HG02884 (cell line): Measurements from ENCODE around the gene NPC1.

ENCODE experiments used
- ATAC-seq: cut with Tn5 transposase; IDR thresholded peaks from one replicate; pipeline ENCODE4 v1.9.1; 2021; ENCODE audit warnings: mild to moderate bottlenecking, moderate library complexity; ENCODE audit not compliant: unreplicated experiment

The NPC1 gene

DNA sequence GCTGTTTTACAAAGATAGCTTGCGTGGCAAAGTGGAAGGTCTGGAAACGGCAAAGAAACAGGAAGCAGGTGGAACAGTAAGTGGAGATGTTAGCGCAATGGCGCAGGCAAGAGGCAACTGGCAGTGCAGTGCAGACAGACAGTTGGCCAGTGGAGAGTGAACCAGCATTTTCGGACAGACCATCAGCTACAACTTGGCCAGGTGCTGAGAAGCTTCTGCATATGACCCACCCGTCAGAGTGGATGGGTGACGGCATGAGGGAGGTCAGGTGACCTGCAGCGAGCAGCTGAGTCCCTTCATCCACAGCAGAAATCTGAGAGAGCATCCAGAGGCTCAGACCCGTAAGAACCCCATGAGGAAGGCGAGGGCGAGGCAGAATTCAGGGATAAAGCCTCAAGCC lies 33.8 kb downstream of the NPC1 start:
- ATAC-seq, result no peak

GRCh38 chr18:23551978-23552377 lies 34.3 kb downstream of the NPC1 start:
- no peak for ATAC-seq

DNA sequence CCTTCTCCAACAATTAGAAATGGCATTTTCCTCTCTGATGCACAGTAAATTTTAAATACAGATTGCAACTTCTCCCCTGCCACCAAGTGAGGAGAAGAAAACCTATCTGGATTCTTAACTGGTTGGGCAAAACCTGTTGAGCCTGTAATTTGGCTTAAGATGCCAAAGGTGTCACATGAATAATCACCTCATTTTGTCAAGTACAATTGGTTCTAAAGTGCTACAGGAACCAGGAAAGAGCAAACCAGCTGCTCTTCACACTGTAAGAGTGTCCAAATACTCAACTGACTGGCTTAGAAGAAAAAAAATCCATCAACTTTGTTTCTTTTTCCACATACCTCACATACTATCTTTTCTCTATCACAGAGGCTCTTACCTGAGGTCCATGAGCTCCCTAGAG lies 35.4 kb downstream of the NPC1 start:
- ATAC-seq, result no peak

DNA sequence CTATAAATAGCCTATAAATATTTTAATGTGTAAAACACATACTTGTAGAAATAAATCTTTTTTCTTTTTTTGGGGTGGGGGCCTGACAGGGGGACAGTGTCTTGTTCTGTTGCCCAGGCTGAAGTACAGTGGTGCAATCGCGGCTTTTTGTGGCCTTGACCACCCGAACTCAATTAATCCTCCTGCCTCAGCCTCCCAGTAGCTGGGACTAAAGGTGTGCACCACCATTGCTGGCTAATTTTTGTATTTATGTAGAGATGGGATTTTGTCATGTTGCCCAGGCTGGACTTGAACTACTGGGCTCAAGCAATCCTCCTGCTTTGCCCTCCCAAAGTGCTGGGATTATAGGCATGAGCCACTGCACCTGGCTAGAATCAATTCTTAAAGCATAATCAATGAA lies 37.6 kb downstream of the NPC1 start:
- no peak for ATAC-seq

GRCh38 chr18:23548275-23548674 lies 38.0 kb downstream of the NPC1 start:
- no peak for ATAC-seq

DNA sequence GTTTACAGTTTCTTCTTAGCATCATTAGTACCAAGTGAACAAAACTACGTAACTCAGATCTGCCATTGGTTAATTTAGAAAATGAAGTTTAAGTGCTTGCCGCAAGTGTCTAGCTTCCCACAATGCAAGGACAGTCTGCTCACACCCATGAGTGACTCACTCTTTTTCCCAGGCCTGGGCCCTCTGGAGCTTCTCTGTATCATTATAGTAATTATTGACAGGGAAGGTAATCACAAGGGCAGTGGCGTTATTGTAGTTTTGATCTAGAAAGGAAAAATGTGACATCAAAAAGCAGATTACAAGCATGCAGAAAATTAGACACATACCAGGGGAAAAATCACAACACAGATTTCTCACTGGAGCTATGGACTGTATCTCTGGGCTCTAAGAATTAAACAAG lies 38.5 kb downstream of the NPC1 start:
- no peak for ATAC-seq

GRCh38 chr18:23547306-23547705 lies 39.0 kb downstream of the NPC1 start:
- ATAC-seq, result no peak

DNA sequence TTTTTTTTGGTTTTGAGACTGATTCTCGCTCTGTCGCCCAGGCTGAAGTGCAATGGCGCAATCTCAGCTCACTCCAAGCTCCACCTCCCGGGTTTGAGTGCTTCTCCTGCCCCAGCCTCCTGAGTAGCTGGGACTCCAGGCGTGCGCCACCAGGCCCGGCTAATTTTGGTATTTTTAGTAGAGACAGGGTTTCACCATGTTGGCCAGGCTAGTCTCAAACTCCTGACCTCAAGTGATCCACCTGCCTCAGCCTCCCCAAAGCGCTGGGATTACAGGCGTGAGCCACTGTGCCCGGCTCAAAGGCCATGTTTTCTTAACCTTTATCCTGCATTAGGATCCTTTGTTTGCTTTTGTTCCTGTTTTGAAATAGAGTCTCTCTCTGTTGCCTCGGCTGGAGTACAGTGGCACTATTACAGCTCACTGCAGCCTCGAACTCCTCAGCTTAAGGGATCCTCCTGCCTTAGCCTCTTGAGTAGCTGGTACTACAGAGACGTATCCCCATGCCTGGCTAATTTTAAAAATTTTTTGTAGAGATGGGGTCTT lies 41.0 kb downstream of the NPC1 start:
- ATAC-seq, result no peak

- no peak for ATAC-seq
Observed at GRCh38 chr18:23542461-23542860, 43.8 kb downstream of the NPC1 start.

DNA sequence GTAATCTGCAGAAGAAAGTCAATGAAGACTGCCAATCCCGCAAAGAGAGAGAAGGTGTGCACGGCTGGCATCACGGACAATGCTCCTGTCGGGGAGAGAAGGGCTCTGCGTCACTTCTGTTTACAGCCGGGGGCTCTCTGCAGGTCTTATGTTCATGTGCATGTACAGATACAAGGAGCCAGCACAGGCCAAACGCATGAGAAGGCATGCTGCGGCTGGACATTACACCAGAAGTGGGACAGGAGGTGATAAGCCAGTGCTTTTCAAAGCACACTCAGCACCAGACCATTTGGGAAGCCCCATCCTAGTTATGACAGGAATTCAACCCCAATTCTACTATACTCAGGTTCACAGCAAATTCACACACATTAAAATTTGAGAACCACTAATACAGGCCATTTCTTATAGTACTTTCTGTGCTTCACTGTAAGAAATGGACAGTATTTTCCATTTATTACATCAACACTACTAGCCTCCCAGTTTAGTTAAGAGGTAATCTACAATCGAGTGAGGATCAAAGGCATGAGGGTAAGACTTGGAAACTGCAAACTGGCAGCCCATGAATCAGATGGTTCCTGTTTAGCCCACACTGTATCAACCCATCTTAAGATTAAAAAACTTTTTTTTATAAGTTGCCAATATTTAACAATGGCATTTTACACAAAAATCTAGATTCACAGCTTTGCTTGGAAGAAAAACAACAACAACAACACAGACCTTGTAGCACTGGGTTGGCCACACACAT lies 44.8 kb downstream of the NPC1 start:
- ATAC-seq, result no peak

GRCh38 chr18:23540867-23541266 lies 45.4 kb downstream of the NPC1 start:
- peak; percentile 48 for ATAC-seq

GRCh38 chr18:23539911-23540525 lies 46.3 kb downstream of the NPC1 start:
- no peak for ATAC-seq

DNA sequence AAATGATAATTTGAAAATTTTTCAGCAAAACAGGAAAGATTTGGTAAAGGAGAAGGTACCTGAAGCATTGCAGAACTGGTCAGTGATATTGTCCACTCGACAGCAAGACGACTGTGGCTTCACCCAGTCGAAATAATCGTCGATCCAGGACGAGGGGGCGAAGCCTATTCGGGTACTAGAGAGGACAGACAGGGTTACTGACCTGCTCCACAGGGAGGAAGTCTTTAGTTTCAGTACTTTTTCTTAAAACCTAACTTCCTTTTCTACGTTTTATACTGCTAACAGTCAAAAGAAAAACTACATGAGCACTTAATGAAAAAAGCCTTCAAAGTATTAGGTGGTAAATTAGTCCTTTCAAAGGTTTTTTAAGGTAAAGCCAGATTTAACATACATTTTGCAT lies 47.0 kb downstream of the NPC1 start:
- ATAC-seq, result no peak

DNA sequence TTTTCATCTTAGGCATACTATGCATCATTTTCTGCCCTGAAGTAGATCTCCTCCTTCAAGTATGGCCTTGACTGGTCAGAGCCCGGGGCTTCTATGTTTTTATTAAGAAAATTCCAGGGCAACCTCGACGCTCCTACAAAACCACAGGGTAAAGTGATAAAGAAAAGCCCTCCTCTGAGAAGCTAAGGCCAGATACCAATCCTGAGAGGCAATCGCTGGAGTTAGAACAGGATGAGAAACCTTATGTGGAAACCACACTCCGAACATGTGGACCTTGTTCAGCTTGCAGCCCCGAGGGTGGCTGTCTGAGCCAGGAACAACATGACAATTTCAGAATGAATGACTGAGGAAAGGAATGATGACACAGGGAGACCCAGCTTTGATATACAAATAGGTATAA lies 47.4 kb downstream of the NPC1 start:
- ATAC-seq, result no peak

- no peak for ATAC-seq
Observed at GRCh38 chr18:23538001-23538400, 48.3 kb downstream of the NPC1 start.

GRCh38 chr18:23537274-23537673 lies 49.0 kb downstream of the NPC1 start:
- no peak for ATAC-seq

GRCh38 chr18:23536204-23536603 lies 50.1 kb downstream of the NPC1 start:
- ATAC-seq, result no peak

GRCh38 chr18:23534276-23534675 lies 52.0 kb downstream of the NPC1 start:
- no peak for ATAC-seq

- ATAC-seq, result no peak
Observed at GRCh38 chr18:23532848-23533247, 53.5 kb downstream of the NPC1 start.

GRCh38 chr18:23531912-23532311 lies 54.4 kb downstream of the NPC1 start:
- no peak for ATAC-seq

- ATAC-seq, result no peak
Observed at GRCh38 chr18:23530195-23530594, 56.1 kb downstream of the NPC1 start.

DNA sequence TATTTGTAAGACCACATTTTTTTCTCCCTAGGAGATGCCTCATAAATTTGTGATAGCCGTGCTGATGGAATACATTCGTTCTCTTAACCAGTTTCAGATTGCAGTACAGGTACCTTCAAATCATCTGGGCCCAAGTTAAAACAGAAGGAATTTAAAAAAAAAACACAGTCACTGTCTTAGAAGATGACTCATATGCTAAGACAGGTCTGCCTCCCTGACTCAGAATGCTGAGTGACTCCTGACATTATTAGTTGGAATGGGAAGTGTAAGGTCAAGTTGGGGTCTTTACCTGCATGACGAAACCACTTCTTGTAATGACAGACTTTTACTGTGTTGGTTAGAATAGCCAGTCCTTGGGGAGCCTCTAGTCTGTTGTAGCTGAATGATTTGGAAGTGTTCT lies 56.7 kb downstream of the NPC1 start:
- no peak for ATAC-seq
